GM23248 (cell line): ENCODE results near the gene DOCK6. TPM values are rescaled to one million over a fixed set of nuclear protein-coding genes. Genes with fewer than 3 reads are reported as not detected.

Experiments
- DNase-seq: peaks from one replicate; pipeline ENCODE4 v3.0.0-alpha.2; 2015
- H2AFZ ChIP-seq: fragments of 200-600 bp; sonication (generic); 2 replicates; pipeline ENCODE4 v1.6.1; 2016; ENCODE audit warnings: antibody characterized with exemption
- H3F3A ChIP-seq: fragments of 200-600 bp; sonication (generic); 2 replicates; pipeline ENCODE4 v1.6.1; 2016; ENCODE audit warnings: mild to moderate bottlenecking, antibody characterized with exemption, mixed run types; ENCODE audit not compliant: insufficient read depth
- H3K27ac ChIP-seq: fragments of 200-600 bp; sonication (generic); 2 replicates; pipeline ENCODE4 v1.5.1; 2016; ENCODE audit warnings: mild to moderate bottlenecking
- H3K27me3 ChIP-seq: fragments of 200-600 bp; sonication (generic); replicated peaks from 2 replicates; pipeline ENCODE4 v1.6.1; 2016; ENCODE audit warnings: mild to moderate bottlenecking; ENCODE audit not compliant: insufficient read depth
- H3K36me3 ChIP-seq: fragments of 200-600 bp; sonication (generic); 2 replicates; pipeline ENCODE4 v1.6.1; 2016; ENCODE audit warnings: low read depth, mild to moderate bottlenecking
- H3K4me1 ChIP-seq: fragments of 200-600 bp; sonication (generic); 2 replicates; pipeline ENCODE4 v1.6.1; 2016; ENCODE audit warnings: mild to moderate bottlenecking; ENCODE audit not compliant: insufficient read depth
- H3K4me2 ChIP-seq: fragments of 200-600 bp; sonication (generic); one replicate; pipeline ENCODE4 v1.6.1; 2016; ENCODE audit warnings: mild to moderate bottlenecking; ENCODE audit not compliant: unreplicated experiment
- H3K4me3 ChIP-seq: fragments of 200-600 bp; sonication (generic); 2 replicates; pipeline ENCODE4 v1.5.1; 2016; ENCODE audit warnings: mild to moderate bottlenecking
- H3K79me2 ChIP-seq: fragments of 200-600 bp; sonication (generic); 2 replicates; pipeline ENCODE4 v1.6.1; 2016; ENCODE audit warnings: mild to moderate bottlenecking; ENCODE audit not compliant: insufficient read depth
- H3K9ac ChIP-seq: fragments of 200-600 bp; sonication (generic); 2 replicates; pipeline ENCODE4 v1.6.1; 2016; ENCODE audit warnings: mild to moderate bottlenecking
- H3K9me2 ChIP-seq: fragments of 200-600 bp; sonication (generic); 2 replicates; pipeline ENCODE4 v1.6.1; 2016; ENCODE audit warnings: mixed run types, mild to moderate bottlenecking, moderate library complexity; ENCODE audit not compliant: insufficient read depth
- H3K9me3 ChIP-seq: fragments of 200-600 bp; sonication (generic); one replicate; pipeline ENCODE4 v1.6.1; 2017; ENCODE audit warnings: low read depth
- H4K20me1 ChIP-seq: fragments of 200-600 bp; sonication (generic); 2 replicates; pipeline ENCODE4 v1.6.0; 2016; ENCODE audit not compliant: insufficient read depth
- EZH2 ChIP-seq: fragments of 200-600 bp; sonication (generic); IDR thresholded peaks from 2 replicates; pipeline ENCODE4 v1.6.1; 2018; ENCODE audit warnings: antibody characterized with exemption, mild to moderate bottlenecking; ENCODE audit not compliant: insufficient read depth, poor library complexity, severe bottlenecking
- EZH2phosphoT487 ChIP-seq: fragments of 200-600 bp; sonication (generic); IDR thresholded peaks from 2 replicates; pipeline ENCODE4 v1.6.1; 2018; ENCODE audit warnings: antibody characterized with exemption, moderate library complexity, mild to moderate bottlenecking, low read depth; ENCODE audit not compliant: insufficient read depth
- WGBS, 2 experiments: methylation state at CpG; one replicate each; pipeline ENCODE4 v1.1.6; 2015 to 2017; ENCODE audit warnings: low lambda C conversion rate in 2 of 2, low coverage in 1 of 2; ENCODE audit errors: missing lambda C conversion rate in 2 of 2; 5-methylcytosine and 5-hydroxymethylcytosine counted together
- in situ Hi-C: fragments of 300-500 bp; cut with MboI; formaldehyde crosslinking; loops from 2 replicates; pipeline ENCODE4 v1.15.0; 2020
- polyA plus RNA-seq: library from polyadenylated mRNA; unstranded; fragments of >200 nt; fragmentation: Nextera tagmentation; extraction: Ambion mirVana; gene quantifications from 2 replicates; pipeline ENCODE4 v1.2.1, GENCODE V29; 2016
- total RNA-seq: library from RNA; depleted of rRNA; stranded (reverse); fragments of >200 nt; shearing (Covaris generic); gene quantifications from 2 replicates; pipeline ENCODE4 v1.2.3, GENCODE V29; 2014

DOCK6 gene
- total and polyA plus RNA-seq, 2 experiments from 2014 or later, result 10.7 to 11.8 TPM

GRCh38 chr19:11214387-11214786 is 47.9 kb downstream of the DOCK6 start:
- WGBS, 2 experiments, result 77 to 86% methylated on average over 5 to 6 of the region's 6 CpGs
- H3K4me3 ChIP-seq, result no peak overlapping the region
- no peak overlapping the region for H3K27ac ChIP-seq
- no peaks in the 10 kb centered on the region for H4K20me1 ChIP-seq
- H3K4me1 ChIP-seq, result no peaks in the 10 kb centered on the region
- H3K36me3 ChIP-seq, result no peaks in the 10 kb centered on the region
- H3K4me2 ChIP-seq, result no peak overlapping the region
- no peak for DNase-seq
- TF ChIP-seq EZH2 (no peak), EZH2phosphoT487 (no peak)
- H3F3A ChIP-seq, result peaks cover 14% of the 10 kb centered on the region
- in situ Hi-C loops, result no loop called here
- no peak overlapping the region for H3K9ac ChIP-seq
- no peak overlapping the region for H2AFZ ChIP-seq
- H3K79me2 ChIP-seq, result no peaks in the 10 kb centered on the region
- H3K9me2 ChIP-seq, result no peaks in the 10 kb centered on the region
- H3K9me3 ChIP-seq, result no peaks in the 10 kb centered on the region
- no peaks in the 10 kb centered on the region for H3K27me3 ChIP-seq

GRCh38 chr19:11210656-11210928 is 51.7 kb downstream of the DOCK6 start:
- H3K36me3 ChIP-seq, result no peaks in the 10 kb centered on the region
- H4K20me1 ChIP-seq, result no peaks in the 10 kb centered on the region
- no peaks in the 10 kb centered on the region for H3K9me2 ChIP-seq
- no peaks in the 10 kb centered on the region for H3K9me3 ChIP-seq
- H3K27me3 ChIP-seq, result no peaks in the 10 kb centered on the region
- H3K4me3 ChIP-seq, result no peak overlapping the region
- no peak overlapping the region for H3K4me2 ChIP-seq
- no peak overlapping the region for H2AFZ ChIP-seq
- H3K9ac ChIP-seq, result no peak overlapping the region
- in situ Hi-C loops, result no loop called here
- TF ChIP-seq EZH2phosphoT487 (no peak), EZH2 (no peak)
- DNase-seq, result no peak
- 91 to 100% methylated on average over 1 of the region's 1 CpG for WGBS, 2 experiments
- no peak overlapping the region for H3K27ac ChIP-seq
- peaks cover 18% of the 10 kb centered on the region for H3F3A ChIP-seq
- no peaks in the 10 kb centered on the region for H3K4me1 ChIP-seq
- H3K79me2 ChIP-seq, result no peaks in the 10 kb centered on the region

GRCh38 chr19:11209839-11210655 is 52.3 kb downstream of the DOCK6 start:
- H3K4me1 ChIP-seq, result no peaks in the 10 kb centered on the region
- no peak overlapping the region for H2AFZ ChIP-seq
- TF ChIP-seq EZH2phosphoT487, result no peak
- no peak for TF ChIP-seq EZH2
- no peak overlapping the region for H3K4me2 ChIP-seq
- H3K9ac ChIP-seq, result no peak overlapping the region
- 86% methylated on average over 2 of the region's 2 CpGs for WGBS, 2 experiments
- H3K9me3 ChIP-seq, result no peaks in the 10 kb centered on the region
- no peaks in the 10 kb centered on the region for H3K9me2 ChIP-seq
- no peak for DNase-seq
- peaks cover 20% of the 10 kb centered on the region for H3F3A ChIP-seq
- H3K4me3 ChIP-seq, result no peak overlapping the region
- in situ Hi-C loops, result loop anchor here (10.0 kb wide), 1 partner anchor 175 kb away; no protein-coding TSS in a partner anchor
- H3K27ac ChIP-seq, result no peak overlapping the region
- H3K27me3 ChIP-seq, result no peaks in the 10 kb centered on the region
- no peaks in the 10 kb centered on the region for H3K36me3 ChIP-seq
- H4K20me1 ChIP-seq, result no peaks in the 10 kb centered on the region
- no peaks in the 10 kb centered on the region for H3K79me2 ChIP-seq

- no peak overlapping the region for H3K4me2 ChIP-seq
- H4K20me1 ChIP-seq, result no peaks in the 10 kb centered on the region
- H3K27me3 ChIP-seq, result no peaks in the 10 kb centered on the region
- no peaks in the 10 kb centered on the region; the same call in 1 of the 2 replicates for H3K4me1 ChIP-seq
- H3K9me2 ChIP-seq, result no peaks in the 10 kb centered on the region
- 75 to 78% methylated on average over 37 to 38 of the region's 38 CpGs for WGBS, 2 experiments
- no peaks in the 10 kb centered on the region for H3K9me3 ChIP-seq
- TF ChIP-seq EZH2 (no peak), EZH2phosphoT487 (no peak)
- peaks cover 29% of the 10 kb centered on the region for H3F3A ChIP-seq
- no peak overlapping the region for H3K9ac ChIP-seq
- peak; percentile 51 for DNase-seq
- H3K4me3 ChIP-seq, result no peak overlapping the region
- H3K27ac ChIP-seq, result no peak overlapping the region
- H2AFZ ChIP-seq, result no peak overlapping the region
- no peaks in the 10 kb centered on the region for H3K36me3 ChIP-seq
- in situ Hi-C loops, result loop anchor here (10.0 kb wide), 1 partner anchor 174 kb away; no protein-coding TSS in a partner anchor
- no peaks in the 10 kb centered on the region for H3K79me2 ChIP-seq
These were observed 53.5 kb downstream of the DOCK6 start for GRCh38 chr19:11208561-11209471.
